SK-MEL-5 (cell line): ENCODE data around the gene CD81. TPM values are rescaled to one million over a fixed set of nuclear protein-coding genes. Genes with fewer than 3 reads are reported as not detected.
"Not testable (repeated sequence)": the region's sequence is repeated elsewhere in the genome, so short reads cannot be mapped to it uniquely, and the experiment has no call there.

Experiments used
- DNase-seq: peaks from one replicate; pipeline ENCODE4 v3.0.0-alpha.2; 2016; ENCODE audit warnings: low read depth, low spot score
- in situ Hi-C: cut with HindIII; loops from 2 replicates; pipeline ENCODE4 v1.10.0; 2016; ENCODE audit warnings: low sequenced_read_pairs, high pct_unique_total_duplicates, low pct_unique_long_range_greater_than_20kb
- total RNA-seq: library from RNA; depleted of rRNA; stranded (reverse); fragments of >200 nt; shearing (Covaris generic); gene quantifications from 2 replicates; pipeline ENCODE4 v1.2.3, GENCODE V29; 2014

The CD81 gene
- total RNA-seq, 1 experiment from 2014 or later: 132 TPM

DNA sequence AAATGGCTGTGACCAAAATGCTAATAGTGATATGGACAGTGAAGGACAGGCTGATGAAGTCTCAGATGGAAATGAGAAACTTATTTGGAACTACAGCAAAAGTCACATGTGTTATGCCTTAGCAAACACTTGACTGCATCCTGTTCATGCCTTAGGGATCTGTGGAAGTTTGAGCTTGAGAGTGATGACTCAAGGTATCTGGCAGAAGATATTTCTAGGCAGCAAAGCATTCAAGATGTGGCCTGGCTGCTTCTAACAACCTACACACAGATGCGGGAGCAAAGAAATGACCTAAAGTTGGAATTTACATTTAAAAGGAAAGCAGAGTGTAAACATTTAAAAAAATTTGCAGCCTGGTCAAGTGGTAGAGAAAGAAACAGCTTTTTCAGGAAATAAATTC, 28.1 kb upstream of the CD81 start:
- no peak for DNase-seq
- in situ Hi-C loops: no loop called here

DNA sequence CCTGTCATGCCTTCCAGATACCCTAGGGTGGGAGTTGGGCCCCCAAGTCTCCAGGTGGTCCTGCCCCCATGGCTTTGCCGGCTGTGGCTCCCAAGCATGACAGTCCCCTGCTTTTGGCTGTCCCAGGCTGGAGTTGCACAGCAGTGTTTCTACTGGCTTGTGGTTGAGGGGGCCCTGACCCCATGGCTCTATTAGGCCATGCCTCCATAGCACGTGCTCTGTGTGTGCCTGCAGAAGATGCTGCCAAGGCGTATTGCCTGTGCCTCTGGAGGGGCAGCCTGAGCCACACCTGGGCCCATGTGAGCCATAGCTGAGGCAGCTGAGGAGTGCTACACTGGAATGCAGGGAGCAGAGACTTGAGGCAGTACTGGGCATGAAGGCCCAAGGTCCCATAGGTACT, 25.4 kb upstream of the CD81 start:
- in situ Hi-C loops: no loop called here
- no peak for DNase-seq

- DNase-seq: no peak
- in situ Hi-C loops: no loop called here
Measured at GRCh38 chr11:2352420-2352819, 24.7 kb upstream of the CD81 start.

DNA sequence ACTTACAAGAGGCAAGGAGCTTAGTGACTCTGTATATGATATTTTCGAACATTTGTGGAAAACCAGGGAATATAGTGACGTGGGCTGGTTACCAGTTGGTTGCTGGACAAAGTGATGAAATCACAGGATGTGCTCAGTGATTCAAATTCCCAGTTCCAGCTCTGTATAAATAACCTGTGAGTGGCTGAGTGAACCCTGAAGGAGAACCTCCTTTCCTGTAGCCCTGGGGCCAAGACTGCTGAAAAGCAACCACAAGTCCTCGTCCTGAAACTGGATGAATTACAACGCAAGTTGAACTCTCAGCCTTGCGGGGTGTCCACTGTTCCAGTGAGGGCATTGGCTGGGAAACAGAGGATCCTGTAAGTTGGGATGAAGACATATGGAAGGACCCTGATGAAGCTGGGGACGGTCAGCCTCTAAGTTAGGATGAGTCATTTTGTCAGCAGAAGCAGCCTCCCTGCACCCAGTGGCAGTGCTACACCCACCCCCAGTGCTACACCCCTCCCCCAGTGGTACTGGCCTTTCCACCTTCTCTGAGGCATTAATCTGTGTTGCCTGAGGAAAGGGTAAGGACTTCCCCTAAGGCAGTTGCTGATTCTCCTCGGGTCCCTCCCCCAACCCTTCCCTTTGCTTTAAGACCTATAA, 22.0 kb upstream of the CD81 start:
- DNase-seq: no peak
- in situ Hi-C loops: no loop called here

DNA sequence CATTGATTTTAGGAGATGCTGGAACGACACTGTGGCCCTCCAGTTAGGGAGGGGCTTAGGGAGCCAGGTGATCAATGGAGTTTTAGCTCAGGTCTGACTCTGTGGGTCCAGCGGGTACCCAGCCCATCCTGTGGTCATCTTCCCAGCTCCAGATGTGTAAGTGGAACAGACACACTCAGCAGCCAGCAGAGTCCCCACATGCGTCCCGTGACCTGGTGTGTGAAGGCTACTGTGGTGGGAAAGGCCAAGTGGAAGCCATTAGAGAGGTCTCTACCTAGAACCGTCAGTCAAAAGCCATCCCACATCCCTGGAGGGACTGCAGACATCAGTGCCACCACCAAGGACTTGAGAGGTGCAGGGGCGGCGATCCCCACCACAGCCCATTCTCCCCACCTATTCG, 19.9 kb upstream of the CD81 start:
- no peak for DNase-seq
- in situ Hi-C loops: no loop called here

DNA sequence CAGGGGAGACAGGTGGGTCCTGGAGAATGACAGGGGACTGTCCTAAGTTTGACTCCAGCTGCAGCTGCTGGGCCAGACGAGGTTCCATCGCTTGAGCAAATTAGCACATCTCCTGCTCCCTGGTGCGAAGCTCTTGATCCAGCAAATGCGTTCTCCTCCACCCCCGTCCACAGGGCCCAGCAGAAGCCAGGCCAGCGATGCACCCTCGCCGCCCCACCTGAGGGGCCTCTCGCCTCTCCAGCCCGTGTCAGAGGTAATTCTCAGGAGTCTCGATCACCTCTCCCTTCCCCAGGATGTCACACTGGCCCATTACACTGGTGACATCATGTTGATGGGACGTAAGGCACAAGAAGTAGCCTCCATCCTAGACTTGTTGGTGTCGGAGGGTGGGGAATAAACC, 19.5 kb upstream of the CD81 start:
- DNase-seq, in situ Hi-C loops: not testable (repeated sequence)

- DNase-seq: no peak
- in situ Hi-C loops: no loop called here
Measured at GRCh38 chr11:2358754-2359442, 18.2 kb upstream of the CD81 start.

DNA sequence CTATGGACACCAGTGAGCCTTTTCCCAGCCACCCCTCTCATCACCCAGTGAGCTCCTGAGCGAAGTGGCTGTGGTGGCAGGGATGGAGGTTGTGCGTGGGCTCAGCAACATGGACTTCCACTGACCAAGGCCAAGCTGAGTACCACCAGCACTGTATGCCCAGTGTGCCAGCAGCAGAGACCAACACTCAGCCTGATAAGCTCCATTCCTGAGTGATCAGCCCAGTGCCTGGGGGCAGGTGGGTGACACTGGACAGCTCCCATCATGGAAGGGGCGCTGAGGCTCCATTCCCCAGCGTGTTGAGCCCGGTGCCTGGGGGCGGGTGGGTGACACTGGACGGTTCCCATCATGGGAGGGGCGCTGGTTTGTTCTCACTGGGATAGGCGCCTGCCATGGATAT, 17.6 kb upstream of the CD81 start:
- DNase-seq: no peak
- in situ Hi-C loops: no loop called here

DNA sequence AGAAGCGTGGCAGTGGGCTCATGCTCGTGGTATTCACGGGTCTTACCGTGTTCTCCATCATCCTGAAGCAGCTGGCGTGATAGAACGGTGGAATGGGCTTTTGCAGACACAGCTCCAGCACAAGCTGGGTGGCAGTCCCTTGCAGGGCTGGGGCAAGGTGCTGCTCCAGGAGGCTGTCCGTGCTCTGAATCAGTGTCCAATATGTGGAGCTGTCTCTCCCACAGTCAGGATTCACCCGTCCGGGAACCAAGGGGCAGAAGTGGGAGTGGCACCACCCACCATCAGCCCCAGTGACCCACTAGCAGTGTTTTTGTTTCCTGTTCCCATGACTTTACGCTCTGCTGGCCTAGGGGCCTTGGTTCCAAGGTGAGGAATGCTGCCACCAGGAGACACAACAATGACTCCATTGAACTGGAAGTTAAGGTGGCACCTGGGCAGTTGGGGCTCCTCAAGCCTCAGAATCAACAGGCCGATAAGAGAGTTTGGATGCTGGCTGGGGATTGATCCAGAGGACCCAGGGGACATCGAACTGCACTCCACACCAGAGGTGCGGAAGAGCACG, 16.9 kb upstream of the CD81 start:
- in situ Hi-C loops: no loop called here
- DNase-seq: no peak

DNA sequence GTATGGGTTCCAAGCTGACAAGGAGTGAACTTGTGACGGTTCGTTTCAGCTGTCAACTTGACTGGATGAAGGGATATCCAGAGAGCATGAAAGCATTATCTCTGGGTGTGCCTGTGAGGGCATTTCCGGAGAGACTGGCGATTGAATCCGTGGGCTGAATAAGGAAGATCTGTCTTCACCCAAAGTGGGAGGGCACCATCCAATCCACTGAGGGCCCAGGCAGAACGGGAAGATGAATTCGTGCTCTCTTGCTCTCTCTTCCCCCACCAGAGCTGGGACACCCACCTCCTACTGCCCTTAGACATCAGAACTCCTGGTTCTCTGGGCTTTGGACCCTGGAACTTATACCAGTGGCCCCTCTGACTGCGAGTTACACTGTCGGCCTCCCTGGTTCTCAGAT, 15.5 kb upstream of the CD81 start:
- in situ Hi-C loops: no loop called here
- no peak for DNase-seq

DNA sequence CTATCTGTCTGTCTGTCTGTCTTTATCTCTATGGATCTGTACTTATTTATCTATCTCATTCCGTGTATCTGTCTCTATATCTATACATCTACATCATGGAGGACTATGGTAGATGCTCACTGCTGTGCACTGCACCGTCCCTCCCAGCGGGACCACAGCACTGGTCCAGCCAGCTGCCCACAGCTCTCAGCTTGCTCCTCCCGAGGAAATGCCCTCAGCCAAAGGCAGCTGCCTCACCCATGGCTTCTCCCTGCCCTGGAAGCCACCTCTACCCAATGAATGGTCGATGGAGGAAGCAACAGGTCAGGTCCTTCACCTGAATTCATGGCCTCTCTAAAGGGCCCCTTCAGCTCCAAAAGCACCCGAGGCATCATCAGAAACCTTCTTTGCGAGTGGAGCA, 14.7 kb upstream of the CD81 start:
- DNase-seq: no peak
- in situ Hi-C loops: no loop called here

GRCh38 chr11:2363130-2363529, 14.0 kb upstream of the CD81 start:
- in situ Hi-C loops: no loop called here
- DNase-seq: no peak

GRCh38 chr11:2363577-2364370, 13.3 kb upstream of the CD81 start:
- no peak for DNase-seq
- in situ Hi-C loops: no loop called here

GRCh38 chr11:2364386-2364785, 12.7 kb upstream of the CD81 start:
- in situ Hi-C loops, DNase-seq: not testable (repeated sequence)

DNA sequence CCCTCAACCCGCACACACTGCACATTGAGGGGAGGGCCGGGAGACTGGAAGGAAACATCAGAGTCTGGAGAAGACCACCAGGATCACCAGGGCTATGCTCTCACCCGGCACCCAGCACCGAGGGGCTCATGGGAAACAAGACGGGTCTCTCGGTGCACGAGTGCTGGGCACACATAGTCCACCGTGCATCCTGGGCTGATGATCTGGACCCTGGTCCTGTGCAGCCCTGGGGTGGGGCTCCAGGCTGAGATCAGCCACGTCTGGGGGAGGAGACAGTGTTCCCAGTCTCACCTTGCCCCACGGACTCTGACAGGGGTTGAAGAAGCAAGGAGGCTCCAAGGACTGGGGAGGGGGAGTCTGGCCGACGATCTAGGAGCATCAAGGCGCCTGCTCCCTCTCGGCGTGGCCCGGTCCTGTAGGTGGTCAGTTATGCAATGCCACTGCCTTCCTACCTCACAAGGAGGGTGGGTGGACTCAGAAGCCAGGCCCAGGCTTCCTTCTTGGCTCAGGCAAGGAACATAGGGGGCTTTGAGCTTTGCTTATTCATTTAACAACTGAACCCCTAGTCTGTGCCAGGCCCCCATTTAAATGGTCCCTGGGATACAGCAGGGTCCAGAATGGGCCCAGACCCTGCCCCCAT, 11.4 kb upstream of the CD81 start:
- in situ Hi-C loops: no loop called here
- DNase-seq: no peak

DNA sequence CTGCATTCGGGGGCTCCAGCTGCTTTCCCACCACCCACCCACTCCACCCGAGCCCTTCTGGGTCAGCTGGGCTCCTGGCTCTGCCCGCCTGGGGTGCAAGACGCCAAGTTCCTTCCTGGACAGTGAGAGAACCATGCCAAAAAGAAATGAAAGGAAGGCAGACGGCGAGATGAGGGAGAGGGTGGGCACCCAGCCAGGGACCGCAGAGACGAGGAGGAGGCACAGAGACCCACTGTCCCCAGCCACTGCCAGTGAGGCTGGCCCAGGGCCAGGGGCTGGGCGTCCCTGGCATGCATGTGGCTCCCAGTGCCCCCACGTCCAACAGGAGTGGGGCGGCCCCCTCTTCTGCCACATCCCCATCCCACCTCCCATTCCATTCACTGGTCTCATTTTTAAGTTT, 10.8 kb upstream of the CD81 start:
- in situ Hi-C loops: no loop called here

DNA sequence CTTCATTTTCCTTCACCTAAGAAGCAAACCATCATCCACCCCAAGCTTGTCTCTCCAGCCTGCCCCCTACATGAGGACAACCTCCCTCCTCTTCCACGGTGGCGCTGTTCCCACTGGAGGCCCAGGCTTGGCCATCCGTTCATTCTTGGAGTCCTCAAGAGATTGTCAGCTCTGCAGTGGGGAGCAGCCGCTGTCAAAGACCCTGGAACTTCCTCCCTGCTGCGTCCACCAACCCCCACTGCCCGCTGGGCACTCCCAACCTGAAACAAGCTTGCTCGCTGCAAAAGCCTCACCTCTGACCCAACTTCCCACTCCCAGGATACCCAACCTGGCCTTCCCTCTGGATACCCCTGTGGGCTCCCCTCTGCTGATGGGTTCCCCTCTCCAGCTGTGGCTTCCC, 10.4 kb upstream of the CD81 start:
- DNase-seq: no peak
- in situ Hi-C loops: no loop called here

More for the DNA sequence above, 10.8 kb upstream of the CD81 start:
- no peak for DNase-seq
